CD4-positive, alpha-beta T cell treated with Interleukin-17A for 1 hour (primary cell): ENCODE measurements around the gene SLC26A1.

Experiments used
- DNase-seq: peaks from one replicate; pipeline ENCODE4 v3.0.0-alpha.2; 2020

Gene SLC26A1, protein sequence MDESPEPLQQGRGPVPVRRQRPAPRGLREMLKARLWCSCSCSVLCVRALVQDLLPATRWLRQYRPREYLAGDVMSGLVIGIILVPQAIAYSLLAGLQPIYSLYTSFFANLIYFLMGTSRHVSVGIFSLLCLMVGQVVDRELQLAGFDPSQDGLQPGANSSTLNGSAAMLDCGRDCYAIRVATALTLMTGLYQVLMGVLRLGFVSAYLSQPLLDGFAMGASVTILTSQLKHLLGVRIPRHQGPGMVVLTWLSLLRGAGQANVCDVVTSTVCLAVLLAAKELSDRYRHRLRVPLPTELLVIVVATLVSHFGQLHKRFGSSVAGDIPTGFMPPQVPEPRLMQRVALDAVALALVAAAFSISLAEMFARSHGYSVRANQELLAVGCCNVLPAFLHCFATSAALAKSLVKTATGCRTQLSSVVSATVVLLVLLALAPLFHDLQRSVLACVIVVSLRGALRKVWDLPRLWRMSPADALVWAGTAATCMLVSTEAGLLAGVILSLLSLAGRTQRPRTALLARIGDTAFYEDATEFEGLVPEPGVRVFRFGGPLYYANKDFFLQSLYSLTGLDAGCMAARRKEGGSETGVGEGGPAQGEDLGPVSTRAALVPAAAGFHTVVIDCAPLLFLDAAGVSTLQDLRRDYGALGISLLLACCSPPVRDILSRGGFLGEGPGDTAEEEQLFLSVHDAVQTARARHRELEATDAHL

GRCh38 chr4:993111-994029, at the start of gene SLC26A1:
SLC26A1 (minus strand) TSS chr4:993404; CDS start chr4:991703, 1,701 bp downstream.
- no peak for DNase-seq

- DNase-seq: no peak
These were observed 49.3 kb upstream of the SLC26A1 start for GRCh38 chr4:1042352-1043055.

DNA sequence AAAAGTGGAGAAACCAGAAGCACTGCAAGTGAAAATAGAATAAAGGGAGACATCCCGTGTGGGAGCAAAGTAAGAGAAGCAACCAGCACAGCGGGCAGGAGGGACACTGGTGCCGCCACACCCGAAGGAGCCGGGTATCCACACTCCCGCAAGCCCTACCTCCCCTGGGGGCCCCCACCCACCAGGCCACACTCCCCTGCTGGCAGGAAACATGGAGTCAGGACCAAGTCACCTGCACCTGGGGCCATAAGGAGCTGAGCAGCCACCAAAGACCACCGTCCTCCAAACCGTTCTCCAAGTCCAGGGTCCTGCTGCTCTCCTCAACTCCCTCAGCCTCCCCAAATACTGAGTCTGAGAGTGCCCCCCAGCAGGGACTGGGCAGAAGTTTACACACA, 48.7 kb upstream of the SLC26A1 start:
- DNase-seq: no peak

DNA sequence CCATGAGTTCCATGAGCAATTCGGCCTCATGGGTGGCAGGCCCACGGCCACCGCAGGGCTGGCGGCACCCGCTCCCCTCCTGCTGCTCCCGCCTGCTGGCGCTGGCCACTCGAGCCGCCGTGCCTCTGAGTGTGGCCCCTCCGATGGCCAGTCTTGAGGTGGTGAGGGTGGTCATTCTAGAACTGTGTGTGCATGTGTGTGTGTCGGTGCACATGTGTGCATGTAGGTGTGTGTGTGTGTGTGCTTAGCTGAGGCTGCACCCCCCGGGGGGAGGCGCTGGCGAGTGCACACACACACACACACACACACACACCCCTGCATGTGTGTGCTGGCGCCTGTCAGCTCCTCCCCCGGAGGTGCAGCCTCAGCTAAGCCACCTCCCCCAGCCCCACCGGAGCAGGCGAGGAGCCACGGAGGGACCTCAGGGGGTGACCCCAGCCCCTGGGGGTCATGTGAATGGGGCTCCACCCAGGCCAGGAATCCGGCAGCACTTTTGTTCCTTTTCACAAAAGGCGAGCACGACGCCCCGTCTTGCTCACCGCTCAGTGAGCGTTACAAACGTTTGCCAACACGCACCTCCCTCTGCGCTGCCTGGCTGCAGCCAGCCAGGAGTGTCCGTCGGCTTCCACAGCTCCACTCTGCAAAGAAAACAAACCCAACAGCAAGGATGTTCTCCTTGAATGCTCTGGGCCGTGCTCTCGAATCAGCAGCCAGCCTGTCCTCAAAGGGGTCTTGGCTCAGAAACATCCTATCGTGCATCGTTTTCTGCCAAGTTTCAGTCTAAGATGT, 48.1 kb upstream of the SLC26A1 start:
- DNase-seq: no peak

DNA sequence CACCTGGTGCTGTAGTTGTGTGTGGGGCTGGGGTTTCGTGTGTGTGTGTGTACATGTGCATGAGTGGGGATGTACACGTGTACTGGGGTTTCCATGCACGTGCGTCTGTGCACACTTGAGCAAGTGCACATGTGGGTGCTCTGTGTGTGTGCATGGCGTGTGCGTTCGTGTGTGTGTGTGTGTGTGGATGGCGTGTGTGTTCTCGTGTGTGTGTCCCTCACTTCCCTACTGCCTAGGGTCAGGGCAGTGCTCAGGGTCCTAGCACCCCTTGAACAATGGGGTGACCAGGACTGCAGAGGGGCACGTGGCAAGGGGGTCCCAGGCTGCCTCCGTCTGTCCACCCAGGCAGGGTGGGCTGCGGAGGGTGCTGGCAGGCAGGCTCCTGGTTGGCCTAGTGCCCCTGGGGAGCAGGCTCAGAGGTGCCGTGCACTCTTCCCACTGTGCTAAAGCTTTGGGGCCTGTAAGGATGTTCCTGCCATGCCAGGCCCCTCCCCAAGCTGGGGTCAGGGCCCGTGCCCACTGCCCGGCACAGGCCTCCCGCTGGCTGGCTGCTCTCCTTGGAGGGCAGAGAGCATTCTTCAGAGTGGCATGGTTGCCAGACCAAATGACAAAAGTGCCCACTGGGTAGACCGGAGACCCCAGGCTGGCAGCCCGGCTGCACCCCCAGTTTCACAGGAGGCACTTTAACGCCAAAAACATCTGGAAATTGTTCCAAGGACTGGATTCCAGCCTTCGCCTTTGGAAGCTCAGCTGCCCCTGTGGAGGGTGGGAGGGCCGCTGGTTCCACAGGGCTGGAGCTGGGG, 47.3 kb upstream of the SLC26A1 start:
- no peak for DNase-seq

DNA sequence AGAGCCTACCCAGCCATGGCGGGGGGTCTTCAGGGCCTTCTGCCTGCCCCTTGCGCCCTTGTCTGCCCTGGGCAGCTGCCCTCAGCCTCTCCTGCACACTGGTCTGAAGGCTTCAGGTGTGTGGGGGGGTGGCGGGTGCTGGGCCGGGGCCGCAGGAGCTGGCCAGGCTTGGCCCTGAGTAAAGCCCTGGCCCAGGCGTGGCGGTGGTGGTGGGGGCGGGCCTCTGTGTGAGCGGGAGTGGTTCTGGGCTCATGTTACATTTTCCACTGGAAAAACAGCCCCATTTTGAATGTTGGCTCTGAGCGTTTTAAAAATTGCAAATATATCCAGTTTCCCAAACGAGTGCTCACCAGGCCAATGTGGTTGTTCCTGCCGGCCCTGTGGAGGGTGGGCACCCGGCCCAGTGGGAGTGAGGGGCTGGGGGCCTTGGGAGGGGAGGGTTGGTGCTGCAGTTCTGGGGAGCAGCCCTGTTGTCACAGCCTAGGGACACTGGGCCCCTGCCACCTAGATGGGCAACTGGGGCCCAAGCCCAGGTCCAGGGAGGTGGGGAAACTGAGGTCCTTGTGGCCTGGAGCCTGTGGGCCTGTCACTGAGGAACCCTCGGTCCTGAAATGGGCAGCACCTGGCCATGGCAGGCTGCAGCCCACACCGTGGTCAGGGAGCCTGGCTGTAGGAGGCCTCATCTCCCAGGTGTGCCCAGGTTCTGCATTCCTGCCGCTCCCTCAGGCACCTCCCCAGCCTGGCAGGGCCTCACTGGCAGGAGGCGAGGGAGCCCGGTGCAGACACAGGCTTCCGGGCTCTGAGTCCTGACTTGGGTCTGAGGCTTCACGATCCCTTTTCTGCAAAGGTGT, 46.5 kb upstream of the SLC26A1 start:
- no peak for DNase-seq

GRCh38 chr4:1038948-1039492, 45.8 kb upstream of the SLC26A1 start:
- DNase-seq: no peak

DNA sequence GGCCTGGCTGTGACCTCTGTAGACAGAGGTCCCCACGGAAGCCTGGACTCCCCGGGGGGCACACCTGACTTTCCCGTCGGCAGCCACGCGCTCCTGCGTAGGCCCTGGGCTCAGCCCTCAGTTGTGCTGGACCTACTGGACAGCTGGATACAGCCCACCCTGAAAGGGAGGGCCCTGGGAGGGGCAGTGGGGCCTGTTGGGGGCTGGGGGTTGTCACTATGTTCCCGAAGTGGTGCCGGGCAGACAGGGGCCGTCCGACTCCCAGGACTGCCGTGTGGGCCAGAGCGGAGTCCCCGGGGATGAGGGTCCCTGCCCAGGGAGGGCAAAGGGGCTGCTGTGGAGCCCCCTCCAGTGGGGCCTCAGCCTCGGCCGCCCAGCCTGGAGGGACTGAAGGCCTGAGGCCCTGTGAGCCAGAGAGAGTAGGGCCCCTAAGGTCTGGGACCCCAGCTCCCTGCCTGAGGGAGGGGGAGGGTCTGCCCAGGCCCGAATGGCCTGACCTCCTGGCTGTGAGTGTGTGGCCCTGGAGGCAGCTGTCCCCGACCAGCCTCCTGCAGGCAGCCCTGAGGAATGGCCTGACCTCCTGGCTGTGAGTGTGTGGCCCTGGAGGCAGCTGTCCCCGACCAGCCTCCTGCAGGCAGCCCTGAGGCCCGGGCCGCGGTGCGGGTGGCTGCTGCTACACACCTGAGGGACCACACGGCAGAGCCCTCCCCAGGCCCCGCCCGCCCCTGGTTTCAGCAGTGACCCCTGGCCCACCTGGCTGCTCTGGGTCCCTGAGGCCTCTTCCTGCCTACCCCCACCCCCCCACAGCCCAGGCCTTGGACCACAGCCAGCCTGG, 44.0 kb upstream of the SLC26A1 start:
- no peak for DNase-seq

DNA sequence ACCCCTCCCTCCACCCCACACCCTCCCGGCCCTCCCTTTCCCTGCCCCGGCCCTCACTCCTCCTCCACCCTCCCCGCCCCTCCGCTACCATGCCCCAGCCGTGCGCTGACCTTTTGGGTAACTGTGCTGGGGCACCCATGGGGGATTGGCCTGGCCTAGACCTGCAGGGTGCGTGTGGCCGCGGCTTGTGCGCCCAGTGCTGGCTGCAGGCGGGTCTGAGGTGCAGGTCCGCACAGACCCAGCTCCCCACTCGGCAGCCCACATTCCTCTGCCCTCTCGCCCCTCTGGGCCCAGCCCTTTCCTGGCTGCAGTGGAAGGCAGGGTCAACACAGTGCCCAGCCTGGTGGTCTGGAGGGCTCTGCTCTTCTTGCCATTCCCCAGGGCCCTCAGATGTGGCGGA, 42.9 kb upstream of the SLC26A1 start:
- DNase-seq: no peak

- no peak for DNase-seq
These were observed 42.3 kb upstream of the SLC26A1 start for GRCh38 chr4:1035510-1035909.

DNA sequence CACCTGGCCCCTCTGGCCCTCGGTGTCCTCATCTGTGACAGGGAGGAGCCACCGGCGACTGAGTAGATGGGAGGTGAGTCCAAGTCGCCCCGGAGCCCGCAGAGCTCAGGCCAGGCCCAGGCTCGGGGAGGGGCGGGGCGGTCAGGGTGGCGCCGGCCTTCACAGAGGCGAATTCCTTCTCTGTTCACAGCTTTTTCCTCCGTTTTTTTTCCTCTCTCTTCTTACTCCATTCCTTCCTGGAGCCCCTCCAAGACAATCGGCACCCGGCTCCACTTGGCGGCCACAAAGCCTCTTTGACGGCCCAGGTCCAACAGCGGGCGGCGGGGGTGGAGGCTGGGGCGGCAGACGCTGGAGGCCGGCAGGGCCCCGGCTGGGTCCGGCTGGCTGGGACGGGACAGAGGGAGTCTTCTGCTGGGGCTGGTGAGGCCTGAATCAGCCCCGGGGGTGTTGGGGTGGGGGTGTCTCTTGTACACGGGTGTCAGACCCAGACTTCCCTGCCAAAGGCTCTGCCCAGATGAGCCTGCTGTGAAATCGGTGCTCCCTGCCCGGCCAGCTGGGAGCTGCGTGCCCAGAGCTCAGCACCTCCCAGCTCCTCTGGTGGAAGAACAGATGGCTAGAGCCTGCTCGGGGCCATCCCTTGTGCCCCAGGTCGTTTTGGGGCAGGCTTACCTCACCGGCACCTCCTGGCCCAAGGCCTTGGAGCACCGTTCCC, 40.8 kb upstream of the SLC26A1 start:
- no peak for DNase-seq

GRCh38 chr4:1032861-1033260, 39.7 kb upstream of the SLC26A1 start:
- DNase-seq: no peak

- DNase-seq: no peak
These were observed 39.0 kb upstream of the SLC26A1 start for GRCh38 chr4:1031956-1032795.

DNA sequence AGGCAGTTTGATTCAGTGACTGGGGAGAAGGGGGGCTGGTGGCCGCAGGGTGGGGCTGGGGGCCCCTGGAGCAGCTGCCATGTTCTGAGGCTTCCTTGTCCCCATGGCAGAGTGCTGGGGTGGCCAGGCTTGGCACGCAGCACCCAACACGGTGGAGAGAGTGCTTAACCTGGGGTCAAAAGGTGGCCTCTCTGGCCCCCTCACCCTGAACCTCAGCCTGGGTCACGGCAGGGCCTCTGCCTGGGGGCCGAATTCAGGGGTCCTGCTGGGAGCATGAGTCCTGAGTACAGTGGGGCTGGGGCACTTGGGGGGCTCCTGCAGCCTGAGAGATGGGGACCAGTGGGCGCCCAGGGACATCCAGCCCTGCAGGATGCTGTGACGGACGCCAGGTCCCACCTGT, 38.1 kb upstream of the SLC26A1 start:
- no peak for DNase-seq

GRCh38 chr4:1030559-1030958, 37.4 kb upstream of the SLC26A1 start:
- DNase-seq: no peak

GRCh38 chr4:1030031-1030430, 36.8 kb upstream of the SLC26A1 start:
- no peak for DNase-seq

- no peak for DNase-seq
These were observed 36.3 kb upstream of the SLC26A1 start for GRCh38 chr4:1029529-1029928.
